ENCODE results near the gene BARD1. TPM values are rescaled to one million over a fixed set of nuclear protein-coding genes. Genes with fewer than 3 reads are reported as not detected.

Gene BARD1
- total RNA-seq, 1 donor from 2014 or later: 21.2 TPM

- DNase-seq (ENCODE audit: low read depth, low spot score): no peak
Measured at GRCh38 chr2:214676421-214677089, 132.9 kb downstream of the BARD1 start.
